HUES64 (cell line): ENCODE results near the gene DUSP23.

Experiments used
- H3K27ac ChIP-seq: 2 replicates; pipeline ENCODE4 v1.7.0; 2013; ENCODE audit warnings: low read depth, low read length, inconsistent platforms
- H3K27me3 ChIP-seq: 2 replicates; pipeline ENCODE4 v1.6.1; 2013; ENCODE audit warnings: mild to moderate bottlenecking, low read length; ENCODE audit not compliant: insufficient read depth
- H3K36me3 ChIP-seq: 2 replicates; pipeline ENCODE4 v1.6.1; 2013; ENCODE audit warnings: mild to moderate bottlenecking, low read length; ENCODE audit not compliant: insufficient read depth
- H3K4me1 ChIP-seq: 2 replicates; pipeline ENCODE4 v1.6.1; 2013; ENCODE audit warnings: mild to moderate bottlenecking, low read length, moderate library complexity; ENCODE audit not compliant: insufficient read depth
- H3K4me3 ChIP-seq: 2 replicates; pipeline ENCODE4 v1.5.1; 2013; ENCODE audit warnings: mild to moderate bottlenecking, low read length, moderate library complexity
- H3K9ac ChIP-seq: 2 replicates; pipeline ENCODE4 v1.6.1; 2013; ENCODE audit warnings: mild to moderate bottlenecking, low read depth, low read length
- H3K9me3 ChIP-seq: 2 replicates; pipeline ENCODE4 v1.6.1; 2013; ENCODE audit warnings: low read depth, low read length; ENCODE audit not compliant: insufficient read depth
- WGBS: fragments of 150-250, 120-280 bp; methylation state at CpG from one replicate; pipeline ENCODE4 v1.1.7; 2013; ENCODE audit warnings: missing lambda C conversion rate; 5-methylcytosine and 5-hydroxymethylcytosine counted together

The DUSP23 gene

GRCh38 chr1:159786465-159786864 lies 5.7 kb downstream of the DUSP23 start:
- WGBS: 86% methylated on average over 3 of the region's 3 CpGs
- Histone ChIP-seq H3K4me3 (no peak overlapping the region), H3K4me1 (peaks cover 11% of the 10 kb centered on the region), H3K9ac (no peak overlapping the region), H3K36me3 (no peaks in the 10 kb centered on the region), H3K27ac (no peak overlapping the region), H3K27me3 (no peaks in the 10 kb centered on the region), H3K9me3 (no peaks in the 10 kb centered on the region)

DNA sequence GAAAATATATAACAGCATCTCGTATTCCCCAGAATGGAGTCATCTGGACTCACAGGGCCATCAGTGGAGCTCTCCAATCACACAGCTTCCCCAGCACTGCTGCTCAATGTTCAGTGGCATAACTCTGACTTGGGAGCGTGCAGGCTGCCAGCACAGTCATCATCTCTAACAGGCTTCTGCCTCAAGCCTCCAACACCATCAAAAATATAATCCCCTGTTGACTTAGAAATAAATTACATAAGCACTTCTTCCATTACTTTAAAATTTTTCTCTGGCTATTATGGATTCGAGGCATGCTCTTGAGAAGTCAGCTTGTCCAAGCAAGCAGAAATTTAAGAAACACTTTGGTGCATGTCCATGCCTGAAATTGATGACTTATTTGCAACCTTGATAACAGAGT lies 6.2 kb downstream of the DUSP23 start:
- no peak overlapping the region for H3K27ac ChIP-seq
- 92% methylated on average over 3 of the region's 3 CpGs for WGBS
- no peaks in the 10 kb centered on the region for H3K9me3 ChIP-seq
- H3K4me1 ChIP-seq: peaks cover 11% of the 10 kb centered on the region
- H3K9ac ChIP-seq: no peak overlapping the region
- no peaks in the 10 kb centered on the region for H3K27me3 ChIP-seq
- H3K4me3 ChIP-seq: no peak overlapping the region
- no peaks in the 10 kb centered on the region for H3K36me3 ChIP-seq

DNA sequence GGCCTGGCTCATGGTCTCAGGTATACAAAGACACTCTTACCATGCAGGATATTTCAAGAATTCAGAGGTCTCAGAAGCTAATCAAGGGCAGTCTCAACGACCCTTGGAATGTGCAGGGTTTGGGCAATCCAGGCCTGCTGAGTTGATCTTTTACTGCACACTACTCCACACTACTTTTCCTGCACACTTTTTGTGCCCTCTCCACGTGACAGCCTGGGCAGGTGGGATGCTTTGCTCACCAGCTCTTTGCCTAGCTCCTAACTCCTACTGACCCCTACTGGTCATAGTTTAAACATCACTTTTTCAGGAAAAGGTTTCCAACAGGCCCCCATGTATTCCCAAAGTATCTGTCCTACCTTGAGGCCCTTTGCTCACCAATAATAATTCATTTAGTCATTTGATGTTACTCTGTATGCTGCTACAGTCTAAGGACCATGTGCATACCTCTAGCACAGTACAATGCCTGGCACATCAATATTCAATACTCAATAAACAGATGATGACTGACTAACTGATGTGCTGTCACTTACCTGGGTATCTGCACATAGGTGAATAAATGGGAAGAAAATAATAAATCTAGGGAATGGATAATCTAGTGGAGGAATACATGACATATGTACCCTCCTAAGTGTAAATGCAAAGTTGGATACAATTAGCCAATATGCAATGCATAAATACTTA lies 9.6 kb downstream of the DUSP23 start:
- no peaks in the 10 kb centered on the region for H3K36me3 ChIP-seq
- 6% methylated on average over 2 of the region's 2 CpGs for WGBS
- H3K27me3 ChIP-seq: no peaks in the 10 kb centered on the region
- no peaks in the 10 kb centered on the region for H3K4me1 ChIP-seq
- no peak overlapping the region for H3K27ac ChIP-seq
- H3K9me3 ChIP-seq: no peaks in the 10 kb centered on the region
- no peak overlapping the region for H3K9ac ChIP-seq
- H3K4me3 ChIP-seq: no peak overlapping the region

GRCh38 chr1:159791031-159791430 lies 10.3 kb downstream of the DUSP23 start:
- Histone ChIP-seq H3K27me3 (no peaks in the 10 kb centered on the region), H3K9ac (no peak overlapping the region), H3K4me3 (no peak overlapping the region), H3K36me3 (no peaks in the 10 kb centered on the region), H3K27ac (no peak overlapping the region), H3K9me3 (no peaks in the 10 kb centered on the region), H3K4me1 (no peaks in the 10 kb centered on the region)
- 94% methylated on average over 3 of the region's 3 CpGs for WGBS

DNA sequence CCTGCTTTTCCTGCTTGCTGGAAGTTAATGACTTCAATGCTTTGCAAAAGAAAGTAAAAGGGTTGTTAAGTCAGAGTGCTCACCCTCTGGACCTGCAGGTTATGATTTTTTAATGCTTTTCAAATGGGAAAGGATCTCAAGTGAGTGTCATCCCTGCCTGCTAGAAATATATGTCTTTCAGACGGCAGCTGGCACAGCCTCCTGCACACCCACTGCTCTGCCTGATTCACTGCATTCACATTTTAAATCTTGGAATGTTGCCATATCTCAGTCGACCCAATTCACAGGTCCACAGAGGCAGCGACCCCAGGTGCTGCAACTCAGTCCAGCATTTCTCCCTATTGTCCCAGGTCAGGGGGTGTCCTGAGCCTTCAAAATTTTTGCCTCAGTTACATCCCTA lies 10.7 kb downstream of the DUSP23 start:
- no peaks in the 10 kb centered on the region for H3K27me3 ChIP-seq
- H3K9ac ChIP-seq: no peak overlapping the region
- H3K9me3 ChIP-seq: no peaks in the 10 kb centered on the region
- WGBS: 44% methylated on average over 3 of the region's 3 CpGs
- no peaks in the 10 kb centered on the region for H3K4me1 ChIP-seq
- H3K27ac ChIP-seq: no peak overlapping the region
- H3K4me3 ChIP-seq: no peak overlapping the region
- H3K36me3 ChIP-seq: no peaks in the 10 kb centered on the region

- Histone ChIP-seq H3K9ac (no peak overlapping the region), H3K4me1 (no peaks in the 10 kb centered on the region), H3K9me3 (no peaks in the 10 kb centered on the region), H3K4me3 (no peak overlapping the region), H3K36me3 (no peaks in the 10 kb centered on the region), H3K27me3 (0 out of 2 replicates have a peak, but pooled peaks cover 3% of the 10 kb centered on the region), H3K27ac (no peak overlapping the region)
- 58% methylated on average over 5 of the region's 5 CpGs for WGBS
These were observed 14.8 kb downstream of the DUSP23 start for GRCh38 chr1:159795534-159795933.

- H3K9me3 ChIP-seq: no peaks in the 10 kb centered on the region
- no peaks in the 10 kb centered on the region for H3K4me1 ChIP-seq
- no peak overlapping the region for H3K9ac ChIP-seq
- no peak overlapping the region for H3K27ac ChIP-seq
- 3% methylated on average over 2 of the region's 2 CpGs for WGBS
- H3K4me3 ChIP-seq: no peak overlapping the region
- H3K27me3 ChIP-seq: 0 out of 2 replicates have a peak, but pooled peaks cover 3% of the 10 kb centered on the region
- no peaks in the 10 kb centered on the region for H3K36me3 ChIP-seq
These were observed 18.1 kb downstream of the DUSP23 start for GRCh38 chr1:159798893-159799292.

GRCh38 chr1:159799446-159799985 lies 18.8 kb downstream of the DUSP23 start:
- H3K4me3 ChIP-seq: no peak overlapping the region
- H3K4me1 ChIP-seq: no peaks in the 10 kb centered on the region
- no peak overlapping the region for H3K27ac ChIP-seq
- no peaks in the 10 kb centered on the region for H3K36me3 ChIP-seq
- H3K27me3 ChIP-seq: 0 out of 2 replicates have a peak, but pooled peaks cover 3% of the 10 kb centered on the region
- H3K9ac ChIP-seq: no peak overlapping the region
- H3K9me3 ChIP-seq: no peaks in the 10 kb centered on the region
- 97% methylated on average over 4 of the region's 4 CpGs for WGBS

GRCh38 chr1:159800177-159800930 lies 19.6 kb downstream of the DUSP23 start:
- H3K36me3 ChIP-seq: no peaks in the 10 kb centered on the region
- no peak overlapping the region for H3K9ac ChIP-seq
- no peaks in the 10 kb centered on the region for H3K9me3 ChIP-seq
- H3K4me3 ChIP-seq: no peak overlapping the region
- WGBS: 93% methylated on average over 6 of the region's 8 CpGs
- 0 out of 2 replicates have a peak, but pooled peaks cover 3% of the 10 kb centered on the region for H3K27me3 ChIP-seq
- H3K4me1 ChIP-seq: no peaks in the 10 kb centered on the region
- H3K27ac ChIP-seq: no peak overlapping the region

DNA sequence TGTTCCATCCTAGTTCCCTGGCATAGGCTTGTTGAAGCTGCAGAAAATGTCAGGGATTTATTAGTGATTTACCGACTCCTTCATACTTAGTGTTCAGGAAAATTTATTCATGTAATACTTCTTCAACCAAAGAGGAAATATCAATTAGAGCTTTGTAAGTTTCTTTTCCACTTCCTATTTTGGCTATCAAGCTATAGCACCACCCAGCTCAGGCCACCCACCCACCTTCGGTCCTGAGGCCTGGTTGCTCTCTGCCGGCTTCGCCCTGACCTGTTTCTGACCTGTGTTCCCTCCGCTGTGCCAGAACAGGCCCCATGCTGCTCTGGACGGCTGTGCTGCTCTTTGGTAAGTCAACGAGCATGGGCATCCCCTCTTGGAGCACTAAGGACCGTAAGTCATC lies 21.3 kb downstream of the DUSP23 start, which contains the start of gene FCRL6:
FCRL6 (plus strand) TSS at position 250 of the 400 bp plus-strand sequence; CDS start at position 315, 65 bp downstream.
- H3K27ac ChIP-seq: no peak within 1 kb of the TSS
- H3K27me3 ChIP-seq: 0 out of 2 replicates have a peak, but pooled peaks cover 3% of the 10 kb centered on the region
- H3K9me3 ChIP-seq: no peaks in the 10 kb centered on the region
- WGBS: 89% methylated on average over 7 of the region's 8 CpGs
- no peak within 1 kb of the TSS for H3K4me3 ChIP-seq
- no peaks in the 10 kb centered on the region for H3K36me3 ChIP-seq
- no peaks in the 10 kb centered on the region for H3K4me1 ChIP-seq
- no peak within 1 kb of the TSS for H3K9ac ChIP-seq

DNA sequence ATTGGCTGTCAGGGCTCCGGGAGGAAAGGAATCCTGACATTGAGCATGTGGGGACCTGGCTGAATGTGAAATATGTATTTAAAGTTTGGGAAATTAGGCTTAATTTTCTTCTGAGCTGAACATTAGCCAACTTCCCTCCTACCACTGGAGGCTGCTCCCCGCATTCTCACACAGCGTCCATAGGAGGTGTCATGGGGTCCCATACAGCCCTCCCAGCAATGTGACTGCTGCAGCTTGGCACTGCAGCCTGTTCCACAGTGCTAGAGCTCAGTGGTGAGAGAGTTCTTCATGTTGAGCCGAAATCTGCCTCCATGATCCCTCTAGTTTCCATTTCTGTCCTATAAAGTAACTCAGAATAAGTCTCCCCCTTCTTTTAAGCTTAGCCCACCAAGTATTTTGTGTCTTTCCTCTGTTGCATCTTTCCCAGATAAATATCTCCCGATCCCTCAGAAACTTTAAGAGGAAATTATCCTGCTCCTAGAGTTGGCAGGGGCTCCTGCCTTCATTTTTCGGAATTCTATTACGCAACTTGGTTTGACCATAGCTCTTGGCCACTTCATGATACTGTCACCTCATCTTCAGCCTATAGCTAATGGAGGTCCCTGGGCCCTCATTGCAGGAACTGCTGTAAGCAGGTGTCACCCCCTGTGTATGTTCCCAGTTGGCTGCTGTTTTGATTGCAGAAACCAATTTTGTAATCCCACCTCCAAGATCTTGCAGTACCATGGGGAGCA lies 23.4 kb downstream of the DUSP23 start:
- no peaks in the 10 kb centered on the region for H3K36me3 ChIP-seq
- no peaks in the 10 kb centered on the region for H3K27me3 ChIP-seq
- WGBS: 81% methylated on average over 7 of the region's 7 CpGs
- H3K9ac ChIP-seq: no peak overlapping the region
- H3K4me1 ChIP-seq: no peaks in the 10 kb centered on the region
- H3K27ac ChIP-seq: no peak overlapping the region
- H3K4me3 ChIP-seq: no peak overlapping the region
- no peaks in the 10 kb centered on the region for H3K9me3 ChIP-seq
